ENCODE measurements around the gene PSME1. TPM values are rescaled to one million over a fixed set of nuclear protein-coding genes. Genes with fewer than 3 reads are reported as not detected.

The PSME1 gene
- total RNA-seq, 1 donor from 2014 or later, result 65.0 TPM

DNA sequence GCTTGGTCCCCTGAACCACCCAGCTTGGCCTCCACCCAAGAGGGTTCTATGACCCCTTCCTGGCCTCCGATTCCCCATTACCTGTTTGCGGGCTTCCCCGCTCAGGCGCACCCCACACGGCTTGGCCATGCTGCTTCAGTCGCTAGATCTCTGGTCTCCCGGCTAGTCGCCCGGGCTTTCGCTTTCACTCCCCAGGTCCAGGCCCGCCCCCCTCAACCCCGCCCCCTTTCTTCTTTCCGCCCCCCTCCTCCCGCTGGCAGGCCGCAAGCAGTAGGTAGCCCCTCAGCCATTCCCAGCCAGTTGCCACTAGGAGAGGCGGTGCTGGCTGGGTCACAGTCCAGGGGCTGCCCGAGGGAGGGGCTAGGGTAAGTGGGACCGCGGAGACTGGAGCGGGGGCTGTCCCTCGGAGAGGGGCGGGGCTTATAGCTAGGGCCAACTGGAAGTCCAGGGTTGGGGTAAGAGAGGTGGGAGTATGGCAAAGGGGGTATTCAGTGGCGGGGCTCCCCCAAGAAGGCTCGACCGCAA is 10.5 kb downstream of the PSME1 start, which contains the start of gene PSME2:
PSME2 (minus strand) TSS at position 158 of the 525 bp plus-strand sequence; CDS start at position 129, 29 bp downstream.
- Histone ChIP-seq H3K36me3 (ENCODE audit: control insufficient read depth, insufficient read depth, low read length) (peaks cover 21% of the 10 kb centered on the region), H3K4me3 (ENCODE audit: low read depth, low read length) (peak within 1 kb of the TSS; percentile 77), H3K27me3 (ENCODE audit: control insufficient read depth, insufficient read depth, low read length) (no peaks in the 10 kb centered on the region)
- FAIRE-seq (no peak), DNase-seq (ENCODE audit: low read depth) (peak; percentile 88)
- TF ChIP-seq, protein P1, sequence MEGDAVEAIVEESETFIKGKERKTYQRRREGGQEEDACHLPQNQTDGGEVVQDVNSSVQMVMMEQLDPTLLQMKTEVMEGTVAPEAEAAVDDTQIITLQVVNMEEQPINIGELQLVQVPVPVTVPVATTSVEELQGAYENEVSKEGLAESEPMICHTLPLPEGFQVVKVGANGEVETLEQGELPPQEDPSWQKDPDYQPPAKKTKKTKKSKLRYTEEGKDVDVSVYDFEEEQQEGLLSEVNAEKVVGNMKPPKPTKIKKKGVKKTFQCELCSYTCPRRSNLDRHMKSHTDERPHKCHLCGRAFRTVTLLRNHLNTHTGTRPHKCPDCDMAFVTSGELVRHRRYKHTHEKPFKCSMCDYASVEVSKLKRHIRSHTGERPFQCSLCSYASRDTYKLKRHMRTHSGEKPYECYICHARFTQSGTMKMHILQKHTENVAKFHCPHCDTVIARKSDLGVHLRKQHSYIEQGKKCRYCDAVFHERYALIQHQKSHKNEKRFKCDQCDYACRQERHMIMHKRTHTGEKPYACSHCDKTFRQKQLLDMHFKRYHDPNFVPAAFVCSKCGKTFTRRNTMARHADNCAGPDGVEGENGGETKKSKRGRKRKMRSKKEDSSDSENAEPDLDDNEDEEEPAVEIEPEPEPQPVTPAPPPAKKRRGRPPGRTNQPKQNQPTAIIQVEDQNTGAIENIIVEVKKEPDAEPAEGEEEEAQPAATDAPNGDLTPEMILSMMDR (IDR thresholded peaks at IDR 0.05; ENCODE audit: insufficient read depth, low read length, severe bottlenecking), result no peak

DNA sequence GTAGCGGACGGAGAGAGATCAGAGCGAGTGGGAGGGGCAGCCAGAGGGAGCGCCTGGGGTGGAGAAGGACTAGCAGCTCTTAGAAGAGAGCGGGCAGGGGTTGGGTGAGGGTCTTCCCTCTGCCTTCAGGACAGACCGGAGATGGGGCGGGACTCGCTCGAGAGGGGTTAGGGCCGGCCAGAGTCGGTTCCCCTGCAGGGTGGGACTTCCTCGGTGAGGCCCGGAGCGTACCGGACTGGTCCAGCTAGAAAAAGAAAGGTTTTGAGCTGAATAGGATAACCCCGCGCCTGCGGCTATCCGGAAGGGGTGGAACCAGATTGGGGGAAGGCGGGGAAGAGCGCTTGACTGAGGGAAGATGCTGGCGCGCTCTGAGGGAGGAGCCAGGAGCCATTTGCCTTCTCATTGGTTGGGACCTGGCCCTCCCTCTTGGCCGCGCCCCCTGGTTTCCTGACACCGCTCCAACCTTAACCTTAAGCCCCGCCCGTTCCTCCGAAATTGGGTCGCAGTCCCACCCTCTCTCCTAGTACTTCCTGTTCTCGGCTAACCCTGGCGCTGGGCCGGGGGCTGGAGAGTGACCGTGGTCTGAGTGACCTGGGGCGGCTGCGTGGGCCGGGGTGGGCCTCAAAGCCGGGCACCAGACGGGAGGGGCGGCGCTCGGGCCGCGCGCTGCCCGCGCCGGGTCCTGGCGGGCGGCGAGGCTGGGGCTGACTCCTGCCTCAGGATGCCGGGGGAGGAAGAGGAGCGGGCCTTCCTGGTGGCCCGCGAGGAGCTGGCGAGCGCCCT is 11.2 kb downstream of the PSME1 start, which contains the start of gene RNF31:
RNF31 (plus strand) TSS at position 521 of the 783 bp plus-strand sequence; CDS start at position 722, 201 bp downstream.
- DNase-seq (ENCODE audit: low read depth), result peak; percentile 95
- TF ChIP-seq, protein P1 (IDR thresholded peaks at IDR 0.05; ENCODE audit: insufficient read depth, low read length, severe bottlenecking), result no peak
- Histone ChIP-seq H3K27me3 (ENCODE audit: control insufficient read depth, insufficient read depth, low read length) (no peaks in the 10 kb centered on the region), H3K36me3 (ENCODE audit: control insufficient read depth, insufficient read depth, low read length) (peaks cover 25% of the 10 kb centered on the region), H3K4me3 (ENCODE audit: low read depth, low read length) (peak within 1 kb of the TSS; percentile 77)
- FAIRE-seq, result no peak

DNA sequence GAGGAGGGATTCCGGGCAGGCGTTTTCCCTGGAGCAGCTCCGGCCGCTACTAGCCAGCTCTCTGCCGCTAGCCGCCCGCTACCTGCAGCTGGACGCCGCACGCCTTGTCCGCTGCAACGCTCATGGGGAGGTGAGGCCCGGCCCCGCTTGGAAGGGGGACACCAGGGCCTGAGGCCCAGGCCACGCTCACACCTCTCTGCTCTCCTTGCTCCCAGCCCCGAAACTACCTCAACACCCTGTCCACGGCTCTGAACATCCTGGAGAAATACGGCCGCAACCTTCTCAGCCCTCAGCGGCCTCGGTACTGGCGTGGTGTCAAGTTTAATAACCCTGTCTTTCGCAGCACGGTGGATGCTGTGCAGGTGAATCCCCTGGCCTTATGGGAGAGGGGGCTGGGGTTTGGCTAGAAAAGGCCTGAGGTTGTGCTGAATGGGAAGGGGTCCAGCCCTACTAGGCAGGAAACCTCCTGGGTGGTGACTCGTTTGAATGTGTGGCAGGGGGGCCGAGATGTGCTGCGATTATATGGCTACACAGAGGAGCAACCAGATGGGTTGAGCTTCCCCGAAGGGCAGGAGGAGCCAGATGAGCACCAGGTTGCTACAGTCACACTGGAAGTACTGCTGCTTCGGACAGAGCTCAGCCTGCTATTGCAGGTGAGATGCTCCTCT is 11.9 kb downstream of the PSME1 start:
- H3K36me3 ChIP-seq (ENCODE audit: control insufficient read depth, insufficient read depth, low read length), result peaks cover 25% of the 10 kb centered on the region
- FAIRE-seq, result no peak

DNA sequence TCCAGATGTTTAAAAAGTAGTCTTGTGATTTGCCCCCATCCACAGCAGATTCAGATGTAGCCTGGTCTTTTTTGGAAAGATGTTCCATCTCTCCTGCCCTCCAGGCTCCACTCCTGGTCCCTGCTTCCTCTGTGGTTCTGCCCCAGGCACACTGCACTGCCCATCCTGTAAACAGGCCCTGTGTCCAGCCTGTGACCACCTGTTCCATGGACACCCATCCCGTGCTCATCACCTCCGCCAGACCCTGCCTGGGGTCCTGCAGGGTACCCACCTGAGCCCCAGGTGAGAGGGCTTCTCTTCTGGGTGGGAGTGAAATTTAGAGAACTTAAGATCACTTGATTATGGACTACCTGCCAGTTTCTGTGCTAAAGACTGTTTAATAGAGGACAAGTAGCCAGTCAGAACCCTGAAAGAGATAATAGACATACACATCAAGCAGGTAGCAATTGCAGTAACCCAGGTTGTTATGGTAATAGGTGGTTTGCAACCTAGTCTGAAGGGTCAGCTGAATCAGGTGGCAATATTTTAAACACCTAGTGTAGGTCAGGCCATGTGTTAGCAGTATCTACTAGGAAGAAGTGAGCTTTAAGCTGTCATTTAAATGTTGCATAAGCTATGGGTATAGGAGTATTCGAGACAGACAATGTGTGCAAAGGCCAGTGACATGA is 13.4 kb downstream of the PSME1 start:
- FAIRE-seq (no peak), DNase-seq (ENCODE audit: low read depth) (no peak)
- Histone ChIP-seq H3K36me3 (ENCODE audit: control insufficient read depth, insufficient read depth, low read length) (peaks cover 24% of the 10 kb centered on the region), H3K27me3 (ENCODE audit: control insufficient read depth, insufficient read depth, low read length) (no peaks in the 10 kb centered on the region), H3K4me3 (ENCODE audit: low read depth, low read length) (no peak overlapping the region)
- TF ChIP-seq, protein P1 (IDR thresholded peaks at IDR 0.05; ENCODE audit: insufficient read depth, low read length, severe bottlenecking), result no peak

More for the DNA sequence above, 11.9 kb downstream of the PSME1 start:
- no peak for DNase-seq (ENCODE audit: low read depth)
- Histone ChIP-seq H3K4me3 (ENCODE audit: low read depth, low read length) (peak overlapping the region; percentile 77), H3K27me3 (ENCODE audit: control insufficient read depth, insufficient read depth, low read length) (no peaks in the 10 kb centered on the region)
- TF ChIP-seq, protein P1 (IDR thresholded peaks at IDR 0.05; ENCODE audit: insufficient read depth, low read length, severe bottlenecking), result no peak

DNA sequence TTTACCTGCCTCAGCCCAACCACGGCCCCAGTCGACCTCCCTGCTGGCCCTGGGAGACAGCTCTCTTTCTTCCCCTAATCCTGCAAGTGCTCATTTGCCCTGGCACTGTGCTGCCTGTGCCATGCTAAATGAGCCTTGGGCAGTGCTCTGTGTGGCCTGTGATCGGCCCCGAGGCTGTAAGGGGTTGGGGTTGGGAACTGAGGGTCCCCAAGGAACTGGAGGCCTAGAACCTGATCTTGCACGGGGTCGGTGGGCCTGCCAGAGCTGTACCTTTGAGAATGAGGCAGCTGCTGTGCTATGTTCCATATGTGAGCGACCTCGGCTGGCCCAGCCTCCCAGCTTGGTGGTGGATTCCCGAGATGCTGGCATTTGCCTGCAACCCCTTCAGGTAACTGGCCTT is 14.1 kb downstream of the PSME1 start:
- TF ChIP-seq, protein P1 (IDR thresholded peaks at IDR 0.05; ENCODE audit: insufficient read depth, low read length, severe bottlenecking), result no peak
- no peak overlapping the region for H3K4me3 ChIP-seq (ENCODE audit: low read depth, low read length)
- FAIRE-seq, result no peak

More for the DNA sequence above, 14.1 kb downstream of the PSME1 start:
- no peaks in the 10 kb centered on the region for H3K27me3 ChIP-seq (ENCODE audit: control insufficient read depth, insufficient read depth, low read length)
- no peak for DNase-seq (ENCODE audit: low read depth)
- H3K36me3 ChIP-seq (ENCODE audit: control insufficient read depth, insufficient read depth, low read length), result peaks cover 28% of the 10 kb centered on the region
